NCI-H2107 (cell line): ENCODE results near the gene RBBP4.
"Not testable (repeated sequence)": the region's sequence is repeated elsewhere in the genome, so short reads cannot be mapped to it uniquely, and the experiment has no call there.

Source experiments
- DNase-seq: peaks from one replicate; lab custom pipeline; 2025; lab: John Stamatoyannopoulos, UW

The RBBP4 gene

GRCh38 chr1:32650752-32651460 lies at the start of gene RBBP4:
RBBP4 (plus strand) TSS chr1:32651208; CDS start chr1:32651307, 99 bp downstream.
- peak; percentile 98 for DNase-seq

GRCh38 chr1:32605711-32606424 lies 45.1 kb upstream of the RBBP4 start:
- no peak for DNase-seq

GRCh38 chr1:32606565-32607371 lies 44.2 kb upstream of the RBBP4 start:
- DNase-seq = no peak

DNA sequence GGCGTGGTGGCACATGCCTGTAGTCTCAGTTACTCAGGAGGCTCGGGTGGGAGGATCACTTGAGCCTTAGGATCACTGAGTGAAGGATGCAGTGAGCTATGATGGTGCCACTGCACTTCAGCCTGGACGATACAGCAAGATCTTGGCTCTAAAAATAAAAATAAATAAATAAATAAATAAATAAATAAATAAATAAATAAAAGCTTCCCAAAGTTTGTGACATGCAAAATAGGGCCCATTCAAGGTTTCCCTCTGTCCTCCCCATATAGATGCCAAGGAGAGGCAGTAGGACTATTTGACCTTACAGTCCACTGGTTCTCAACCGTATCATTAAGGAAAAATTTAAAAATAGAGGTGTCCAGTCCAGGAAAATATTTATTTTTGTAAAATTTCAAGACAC lies 41.8 kb upstream of the RBBP4 start:
- no peak for DNase-seq

DNA sequence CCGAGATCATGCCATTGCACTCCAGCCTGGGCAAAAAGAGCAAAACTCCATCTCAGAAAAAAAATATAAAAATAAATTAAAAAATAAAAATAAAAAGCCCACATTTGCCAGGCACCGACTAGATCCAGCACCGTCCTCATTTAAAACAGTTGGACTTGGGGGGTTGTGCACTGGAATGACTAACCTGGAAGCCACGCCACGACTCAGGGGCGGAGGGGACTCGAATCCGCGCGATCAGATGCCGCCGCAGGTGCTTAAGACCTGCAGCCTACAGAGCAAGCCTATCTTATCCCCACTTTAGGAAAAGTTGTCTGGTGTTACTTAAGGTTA lies 39.2 kb upstream of the RBBP4 start:
- DNase-seq = no peak

DNA sequence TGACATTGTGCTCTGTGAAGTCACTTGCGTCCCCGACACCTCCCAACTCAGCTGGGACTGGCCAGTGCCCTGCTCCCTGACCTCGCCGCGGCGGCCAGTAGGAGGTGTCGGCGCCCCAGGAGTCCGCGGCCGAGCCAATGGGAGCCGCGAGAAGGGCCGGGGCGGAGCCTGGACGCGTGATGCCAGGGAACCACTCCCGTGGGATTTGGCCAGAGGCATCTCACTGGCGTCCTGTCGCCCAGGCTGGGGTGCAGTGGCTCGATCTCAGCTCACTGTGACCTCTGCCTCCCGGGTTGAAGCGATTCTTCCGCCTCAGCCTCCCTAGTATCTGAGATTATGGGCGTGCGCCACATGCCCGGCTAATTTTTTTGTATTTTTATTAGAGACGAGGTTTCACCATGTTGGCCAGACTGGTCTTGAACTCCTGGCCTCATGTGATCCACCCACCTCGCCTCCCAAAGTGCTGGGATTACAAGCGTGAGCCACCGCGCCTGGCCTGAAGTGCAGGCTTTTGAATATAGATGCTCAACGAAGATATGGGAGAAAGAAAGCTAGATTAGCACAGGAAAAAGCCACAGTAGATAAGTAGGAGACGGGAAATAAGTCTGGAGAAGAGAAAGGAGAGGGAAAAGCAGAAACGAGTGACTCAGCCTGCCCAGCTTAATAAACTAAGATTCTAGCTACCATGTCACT lies 38.7 kb upstream of the RBBP4 start:
- peak; percentile 93 for DNase-seq

- DNase-seq = no peak
Observed at GRCh38 chr1:32613472-32613871, 37.5 kb upstream of the RBBP4 start.

DNA sequence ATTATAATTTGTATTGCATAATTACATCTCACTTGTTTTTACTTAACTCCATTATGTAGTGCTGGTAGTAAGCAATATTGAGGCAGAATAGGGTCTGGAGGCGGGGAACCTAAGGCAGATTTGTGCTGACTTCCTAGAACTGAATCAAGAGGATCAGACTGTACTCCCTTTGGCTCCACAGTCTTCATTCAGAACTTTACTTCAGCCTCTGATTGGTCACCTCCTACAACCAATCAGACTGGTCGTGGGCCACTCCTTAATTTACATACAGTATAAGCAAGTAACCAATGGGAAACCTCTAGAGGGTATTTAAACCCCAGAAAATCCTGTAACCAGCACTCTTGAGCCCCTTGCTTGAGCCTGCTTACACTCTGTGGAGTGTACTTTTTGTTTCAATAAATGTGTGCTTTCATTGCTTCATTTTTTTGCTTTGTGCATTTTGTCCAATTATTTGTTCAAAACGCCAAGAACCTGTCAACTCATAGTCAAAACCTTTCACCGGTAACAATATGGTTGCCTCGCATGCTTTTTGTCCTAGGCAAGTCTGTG lies 32.3 kb upstream of the RBBP4 start:
- no peak for DNase-seq

GRCh38 chr1:32619701-32620485 lies 31.1 kb upstream of the RBBP4 start:
- no peak for DNase-seq

GRCh38 chr1:32622205-32622604 lies 28.8 kb upstream of the RBBP4 start:
- no peak for DNase-seq

- no peak for DNase-seq
Observed at GRCh38 chr1:32622806-32623681, 28.0 kb upstream of the RBBP4 start.

DNA sequence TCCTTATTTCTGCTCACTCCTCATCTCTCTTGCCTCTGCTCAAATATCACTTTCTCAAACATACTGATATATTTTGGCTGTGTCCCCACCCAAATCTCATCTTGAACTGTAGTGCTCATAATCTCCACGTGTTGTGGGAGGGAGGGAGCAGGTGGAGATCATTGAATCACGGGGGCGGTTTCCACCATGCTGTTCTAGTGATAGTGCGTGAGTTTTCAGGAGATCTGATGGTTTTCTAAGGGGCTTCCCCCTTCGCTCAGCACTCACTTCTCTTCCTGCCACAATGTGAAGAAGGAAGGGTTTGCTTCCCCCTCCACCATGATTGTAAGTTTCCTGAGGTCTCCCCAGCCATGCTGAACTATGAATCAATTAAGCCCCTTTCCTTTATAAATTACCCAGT lies 27.2 kb upstream of the RBBP4 start:
- DNase-seq = no peak

DNA sequence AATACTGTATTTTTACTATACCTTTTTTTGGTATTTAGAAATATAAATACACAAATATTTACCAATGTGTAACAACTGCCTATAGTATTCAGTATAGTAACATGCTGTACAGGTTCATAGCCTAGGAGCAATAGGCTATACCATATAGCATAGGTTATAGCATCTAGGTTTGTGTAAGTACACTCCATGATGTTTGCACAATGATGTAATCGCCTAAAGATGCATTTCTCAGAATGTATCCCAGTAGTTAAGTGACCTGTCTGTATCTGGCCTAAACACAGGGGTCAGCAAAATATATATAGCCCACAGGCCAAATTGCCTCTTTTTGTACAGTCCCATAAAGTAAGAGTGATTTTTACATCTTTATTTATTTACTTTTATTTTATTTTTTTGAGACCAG lies 24.8 kb upstream of the RBBP4 start:
- no peak for DNase-seq

- DNase-seq = no peak
Observed at GRCh38 chr1:32627596-32628162, 23.3 kb upstream of the RBBP4 start.

DNA sequence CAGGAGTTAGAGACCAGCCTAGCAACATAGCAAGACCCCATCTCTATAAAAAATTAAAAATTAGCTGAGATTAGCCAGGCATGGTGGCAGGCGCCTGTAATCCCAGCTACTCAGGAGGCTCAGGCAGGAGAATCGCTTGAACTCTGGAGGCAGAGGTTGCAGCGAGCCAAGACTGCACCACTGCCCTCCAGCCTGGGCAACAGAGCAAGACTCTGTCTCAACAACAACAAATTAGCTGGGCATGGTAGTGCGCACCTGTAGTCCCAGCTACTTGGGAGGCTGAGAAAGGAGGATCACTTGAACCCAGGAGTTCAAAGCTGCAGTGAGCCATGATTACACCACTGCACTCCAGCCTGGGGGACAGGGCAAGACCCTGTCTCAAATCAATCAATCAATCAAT lies 20.8 kb upstream of the RBBP4 start:
- DNase-seq = not testable (repeated sequence)

DNA sequence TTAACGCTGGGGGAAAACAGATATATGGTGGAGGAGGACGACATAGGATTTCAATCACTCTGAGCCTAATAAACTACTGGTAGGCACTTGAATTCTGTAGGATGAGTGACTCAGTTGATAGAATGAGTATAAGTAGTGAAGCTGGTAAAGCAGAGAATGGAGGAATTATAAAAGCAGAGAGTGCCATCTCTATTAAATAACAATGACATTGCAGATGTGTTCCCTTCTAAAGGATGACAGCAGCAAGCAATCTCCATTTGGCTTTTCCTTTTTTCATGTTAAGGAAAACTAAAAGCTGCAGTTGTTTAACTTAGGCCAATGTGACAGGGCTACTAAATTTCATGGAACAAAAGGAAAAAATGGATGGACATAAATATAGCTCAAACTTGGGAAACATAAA lies 18.2 kb upstream of the RBBP4 start:
- DNase-seq = no peak

DNA sequence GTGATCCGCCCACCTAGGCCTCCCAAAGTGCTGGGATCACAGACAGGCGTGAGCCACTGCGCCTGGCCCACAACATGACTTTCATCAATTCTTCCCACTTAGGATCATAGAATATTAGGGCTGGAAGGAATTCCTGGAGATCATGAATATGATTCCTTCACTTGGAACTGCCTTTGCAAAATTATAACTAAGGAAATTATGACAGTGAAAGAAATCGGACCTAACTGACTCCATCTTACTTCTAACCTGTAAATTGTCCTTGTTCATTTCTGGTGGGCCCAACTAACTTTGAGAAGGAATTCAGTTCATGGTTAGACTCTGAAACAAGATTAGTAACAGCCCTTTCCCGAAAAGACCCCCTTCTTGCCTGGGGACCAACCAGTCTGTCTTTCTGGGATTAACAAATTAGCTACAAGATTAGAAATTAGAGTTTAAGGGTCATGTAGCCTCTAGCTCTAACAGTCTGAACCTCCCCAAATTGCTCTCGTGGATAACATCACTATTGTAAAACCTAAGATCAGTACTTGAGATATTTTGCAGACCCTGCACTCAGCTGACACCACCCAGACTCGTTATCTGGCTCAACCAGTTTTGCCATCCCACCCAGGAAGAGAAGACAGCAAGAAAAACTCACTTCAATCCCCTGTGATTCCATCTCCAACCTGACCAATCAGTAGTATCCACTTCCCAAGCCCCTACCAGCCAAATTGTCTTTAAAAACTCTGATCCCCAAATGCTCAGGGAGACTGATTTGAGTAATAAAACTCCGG lies 15.3 kb upstream of the RBBP4 start:
- DNase-seq = no peak

- no peak for DNase-seq
Observed at GRCh38 chr1:32636914-32637645, 13.9 kb upstream of the RBBP4 start.
